Thyroid gland (tissue), 4 donors: ENCODE data around the gene NECTIN1.

Experiments
- CTCF ChIP-seq, 6 experiments: fragments of 200-600 bp in 3 of 6; fragments of 450-650 bp in 3 of 6; sonication (generic) in 3 of 6; IDR thresholded peaks; one replicate each; pipeline ENCODE4 v1.5.1; 2016 to 2019; ENCODE audit warnings: antibody characterized with exemption in 6 of 6, mild to moderate bottlenecking in 2 of 6, inconsistent platforms in 1 of 6, moderate library complexity in 1 of 6
- POLR2A ChIP-seq, 2 donors: fragments of 450-650 bp; IDR thresholded peaks; one replicate each; pipeline ENCODE4 v1.6.1; 2017; ENCODE audit warnings: antibody characterized with exemption in 2 of 2, mild to moderate bottlenecking in 2 of 2, moderate library complexity in 1 of 2

GRCh38 chr11:119739975-119740374 lies 11.0 kb upstream of the NECTIN1 start:
- no peak for TF ChIP-seq CTCF (IDR thresholded peaks at IDR 0.05)
- no peak for TF ChIP-seq POLR2A (IDR thresholded peaks at IDR 0.05)
